NK-92 treated with Interleukin-12 subunit alpha and Interleukin-12 subunit beta, amount 100 ng/mL, for 24 hours (cell line): ENCODE results near the gene FBXO41.

Experiments
- DNase-seq: peaks from one replicate; lab custom pipeline; 2025; lab: John Stamatoyannopoulos, UW

The FBXO41 gene

GRCh38 chr2:73284296-73285158 lies at the start of gene FBXO41:
Gene FBXO41, minus strand, starts transcription at chr2:73284478. Its CDS starts 14,848 bp downstream, at chr2:73269630.
- DNase-seq: peak; percentile 92

- no peak for DNase-seq
These were observed 49.8 kb upstream of the FBXO41 start for GRCh38 chr2:73334045-73334444.

- no peak for DNase-seq
These were observed 49.3 kb upstream of the FBXO41 start for GRCh38 chr2:73333564-73333963.

- DNase-seq: no peak
These were observed 39.9 kb upstream of the FBXO41 start for GRCh38 chr2:73324126-73324725.

GRCh38 chr2:73323551-73323950 lies 39.3 kb upstream of the FBXO41 start:
- DNase-seq: no peak

GRCh38 chr2:73314441-73314840 lies 30.2 kb upstream of the FBXO41 start:
- DNase-seq: no peak

GRCh38 chr2:73307720-73308119 lies 23.4 kb upstream of the FBXO41 start:
- DNase-seq: no peak

GRCh38 chr2:73301636-73302035 lies 17.4 kb upstream of the FBXO41 start:
- DNase-seq: no peak

GRCh38 chr2:73300926-73301325 lies 16.6 kb upstream of the FBXO41 start:
- DNase-seq: no peak

GRCh38 chr2:73297586-73297985 lies 13.3 kb upstream of the FBXO41 start:
- DNase-seq: no peak

GRCh38 chr2:73297151-73297559 lies 12.9 kb upstream of the FBXO41 start:
- no peak for DNase-seq

GRCh38 chr2:73295751-73296400 lies 11.6 kb upstream of the FBXO41 start:
- DNase-seq: no peak

- no peak for DNase-seq
These were observed 10.0 kb upstream of the FBXO41 start for GRCh38 chr2:73294239-73294638.

GRCh38 chr2:73293534-73294171 lies 9.4 kb upstream of the FBXO41 start, which contains the start of gene EGR4:
Gene EGR4, minus strand, starts transcription at chr2:73293548. Its CDS starts 231 bp downstream, at chr2:73293317.
- DNase-seq: peak; percentile 62

GRCh38 chr2:73292906-73293533 lies 8.7 kb upstream of the FBXO41 start:
- no peak for DNase-seq

- no peak for DNase-seq
These were observed 8.1 kb upstream of the FBXO41 start for GRCh38 chr2:73292316-73292905.

GRCh38 chr2:73291461-73292315 lies 7.4 kb upstream of the FBXO41 start:
- no peak for DNase-seq

GRCh38 chr2:73291093-73291460 lies 6.8 kb upstream of the FBXO41 start:
- no peak for DNase-seq

GRCh38 chr2:73290049-73290839 lies 6.0 kb upstream of the FBXO41 start:
- DNase-seq: peak; percentile 17

GRCh38 chr2:73289304-73289703 lies 5.0 kb upstream of the FBXO41 start:
- no peak for DNase-seq
